B cell (primary cell): ENCODE measurements around the gene MAL. TPM values are rescaled to one million over a fixed set of nuclear protein-coding genes. Genes with fewer than 3 reads are reported as not detected.

ENCODE experiments used
- ATAC-seq: fragments of 200-7000 bp; cut with Tn5 transposase; one replicate; pipeline ENCODE4 v1.10.0; 2021; ENCODE audit warnings: low read depth, mild to moderate bottlenecking, moderate number of reproducible peaks, moderate library complexity
- CTCF ChIA-PET: fragments of 350-600 bp; sonication (Branson Sonifier 250); formaldehyde crosslinking; loops from one replicate; lab custom pipeline; 2021; ENCODE audit warnings: antibody characterized with exemption, inconsistent platforms; lab: Charles Lee
- POLR2A ChIA-PET: fragments of 350-600 bp; sonication (Branson Sonifier 250); formaldehyde crosslinking; loops from one replicate; lab custom pipeline; 2021; ENCODE audit warnings: antibody characterized with exemption; lab: Charles Lee
- DNase-seq: peaks from one replicate; pipeline ENCODE4 v3.0.0; 2013
- H2AFZ ChIP-seq: 2 replicates; pipeline ENCODE4 v1.6.1; 2012; ENCODE audit warnings: mild to moderate bottlenecking, low read depth, low read length; ENCODE audit not compliant: insufficient read depth, poor library complexity, severe bottlenecking
- H3K27ac ChIP-seq, 2 donors: 1 replicate in 1 of 2; 2 replicates in 1 of 2; pipeline ENCODE4 v1.5.1; 2012 to 2013; ENCODE audit warnings: low read length in 2 of 2, mild to moderate bottlenecking in 2 of 2, moderate library complexity in 1 of 2
- H3K27me3 ChIP-seq, 4 experiments: fragments of 200-600 bp in 1 of 4; sonication (generic) in 1 of 4; replicated peaks in 1 of 4; 1 replicate in 2 of 4; 2 replicates in 2 of 4; pipeline versions ENCODE4 v1.6.1 to v1.7.0; 2013 to 2016; ENCODE audit warnings: low read length in 3 of 4, mild to moderate bottlenecking in 2 of 4, mixed read lengths in 1 of 4, moderate library complexity in 1 of 4; ENCODE audit not compliant: insufficient read depth in 4 of 4, control insufficient read depth in 3 of 4; ENCODE audit errors: control extremely low read depth in 1 of 4
- H3K36me3 ChIP-seq, 2 experiments: replicated peaks in 1 of 2; 1 replicate in 1 of 2; 2 replicates in 1 of 2; pipeline versions ENCODE4 v1.6.1 to v1.7.1; 2013; ENCODE audit warnings: low read length in 1 of 2; ENCODE audit not compliant: insufficient read depth in 2 of 2, control insufficient read depth in 1 of 2; ENCODE audit errors: control extremely low read depth in 1 of 2, extremely low read depth in 1 of 2
- H3K4me1 ChIP-seq, 2 donors: fragments of 200-600 bp in 1 of 2; sonication (generic) in 1 of 2; 1 replicate in 1 of 2; 2 replicates in 1 of 2; pipeline versions ENCODE4 v1.5.1 to v1.6.1; 2013 to 2017; ENCODE audit warnings: low read length in 2 of 2; ENCODE audit not compliant: control insufficient read depth in 2 of 2, insufficient read depth in 2 of 2
- H3K4me2 ChIP-seq: replicated peaks from 2 replicates; pipeline ENCODE3; 2012; ENCODE audit warnings: mild to moderate bottlenecking, low read depth, low read length; ENCODE audit not compliant: poor library complexity, severe bottlenecking
- H3K4me3 ChIP-seq, 5 experiments: fragments of 200-600 bp in 1 of 5; sonication (generic) in 1 of 5; 1 replicate in 3 of 5; 2 replicates in 2 of 5; pipeline versions ENCODE4 v1.5.1 to v1.7.0; 2011 to 2016; ENCODE audit warnings: low read length in 4 of 5, mild to moderate bottlenecking in 4 of 5, low read depth in 2 of 5, control low read depth in 1 of 5, moderate library complexity in 1 of 5; ENCODE audit not compliant: insufficient read depth in 1 of 5; ENCODE audit errors: control extremely low read depth in 1 of 5, extremely low read depth in 1 of 5
- H3K79me2 ChIP-seq: fragments of 200-600 bp; sonication (generic); one replicate; pipeline ENCODE4 v1.6.0; 2016; ENCODE audit warnings: low read length; ENCODE audit not compliant: control insufficient read depth, insufficient read depth
- H3K9ac ChIP-seq: fragments of 200-600 bp; sonication (generic); 2 replicates; pipeline ENCODE4 v1.6.1; 2017; ENCODE audit warnings: mild to moderate bottlenecking, low read length, moderate library complexity
- H3K9me3 ChIP-seq, 3 donors: one replicate each; pipeline versions ENCODE4 v1.6.1 to v1.7.1; 2013; ENCODE audit warnings: low read length in 2 of 3; ENCODE audit not compliant: control insufficient read depth in 2 of 3, insufficient read depth in 1 of 3; ENCODE audit errors: control extremely low read depth in 1 of 3
- H4K20me1 ChIP-seq: 2 replicates; pipeline ENCODE4 v1.6.0; 2012; ENCODE audit warnings: mild to moderate bottlenecking, low read length; ENCODE audit not compliant: insufficient read depth, control insufficient read depth, poor library complexity, severe bottlenecking
- H3K27ac Mint-ChIP-seq: one replicate; pipeline ENCODE4 v1.8.0; 2021; ENCODE audit warnings: mixed read lengths
- H3K27me3 Mint-ChIP-seq: one replicate; pipeline ENCODE4 v1.8.0; 2021; ENCODE audit warnings: mixed read lengths
- H3K4me1 Mint-ChIP-seq: one replicate; pipeline ENCODE4 v1.8.0; 2021; ENCODE audit warnings: mixed read lengths
- H3K4me3 Mint-ChIP-seq: one replicate; pipeline ENCODE4 v1.8.0; 2021; ENCODE audit warnings: mixed read lengths
- H3K9me3 Mint-ChIP-seq: one replicate; pipeline ENCODE4 v1.8.0; 2022; ENCODE audit warnings: mixed read lengths; ENCODE audit not compliant: insufficient read depth
- CTCF ChIP-seq: fragments of 200-600 bp; IDR thresholded peaks from one replicate; pipeline ENCODE4 v1.8.0; 2022; ENCODE audit warnings: antibody characterized with exemption, mild to moderate bottlenecking
- EZH2 ChIP-seq: IDR thresholded peaks from 2 replicates; pipeline ENCODE4 v1.6.1; 2012; ENCODE audit warnings: borderline replicate concordance, low read depth, mild to moderate bottlenecking, moderate library complexity, low read length; ENCODE audit not compliant: insufficient read depth, poor library complexity, severe bottlenecking
- WGBS: methylation state at CpG from one replicate; pipeline ENCODE4 v1.1.5; 2013; ENCODE audit warnings: missing lambda C conversion rate; ENCODE audit not compliant: insufficient coverage; 5-methylcytosine and 5-hydroxymethylcytosine counted together
- intact Hi-C: fragments of 100-400 bp; cut with micrococcal nuclease; formaldehyde crosslinking; loops from one replicate; pipeline ENCODE4 v1.10.0; 2022
- polyA plus RNA-seq: library from polyadenylated mRNA; depleted of rRNA; stranded (reverse); fragments of >200 nt; gene quantifications from 2 replicates; pipeline ENCODE4 v1.2.3, GENCODE V29; 2012
- total RNA-seq, 2 donors: library from RNA; stranded (reverse); fragments of 120-200 nt in 1 of 2; gene quantifications; 1 replicate in 1 of 2; 2 replicates in 1 of 2; pipeline versions ENCODE4 v1.2.3 to v1.2.4, GENCODE V29; 2013 to 2022

The MAL gene
- total and polyA plus RNA-seq, 2 donors (not counting 1 experiment from before 2014, with no cell fraction given): 0.74 to 3.0 TPM

GRCh38 chr2:95036596-95037383 lies 11.3 kb downstream of the MAL start:
- H3K4me3 ChIP-seq: no peak overlapping the region
- peaks cover 0 to 6% (median 0%) of the 10 kb centered on the region in 4 experiments for H3K27me3 ChIP-seq
- no peaks in the 10 kb centered on the region for H3K9me3 ChIP-seq
- ChIA-PET POLR2A (no interaction called here), CTCF (no interaction called here)
- H3K4me1 ChIP-seq: no peaks in the 10 kb centered on the region
- no peak for ATAC-seq
- peaks cover 22% of the 10 kb centered on the region for H3K9me3 Mint-ChIP-seq
- DNase-seq: no peak
- no peak overlapping the region for H3K27ac Mint-ChIP-seq
- H3K27ac ChIP-seq: no peak overlapping the region
- no peak overlapping the region for H2AFZ ChIP-seq
- H3K79me2 ChIP-seq: no peaks in the 10 kb centered on the region
- intact Hi-C loops: no loop called here
- H3K27me3 Mint-ChIP-seq: peaks cover 11% of the 10 kb centered on the region
- H3K9ac ChIP-seq: no peak overlapping the region
- H4K20me1 ChIP-seq: no peaks in the 10 kb centered on the region
- no peaks in the 10 kb centered on the region for H3K36me3 ChIP-seq
- H3K4me2 ChIP-seq: no peak overlapping the region
- no peaks in the 10 kb centered on the region for H3K4me1 Mint-ChIP-seq
- H3K4me3 Mint-ChIP-seq: no peak overlapping the region
- TF ChIP-seq CTCF: no peak
- no peak for TF ChIP-seq EZH2
- 94% methylated on average over 3 of the region's 3 CpGs for WGBS

- H3K27ac Mint-ChIP-seq: no peak overlapping the region
- CTCF ChIA-PET: no interaction called here
- H3K9ac ChIP-seq: no peak overlapping the region
- no peaks in the 10 kb centered on the region for H3K36me3 ChIP-seq
- no peak overlapping the region for H3K4me2 ChIP-seq
- peaks cover 12% of the 10 kb centered on the region for H3K27me3 Mint-ChIP-seq
- H3K27me3 ChIP-seq: peaks cover 0 to 2% (median 0%) of the 10 kb centered on the region in 4 experiments
- no peaks in the 10 kb centered on the region for H3K79me2 ChIP-seq
- H3K4me1 Mint-ChIP-seq: no peaks in the 10 kb centered on the region
- H3K4me3 ChIP-seq: no peak overlapping the region
- ATAC-seq (no peak), DNase-seq (no peak)
- H3K9me3 Mint-ChIP-seq: peaks cover 22% of the 10 kb centered on the region
- no peaks in the 10 kb centered on the region for H3K9me3 ChIP-seq
- no peak overlapping the region for H3K27ac ChIP-seq
- no peak overlapping the region for H2AFZ ChIP-seq
- intact Hi-C loops: no loop called here
- POLR2A ChIA-PET: no interaction called here
- WGBS: 96% methylated on average over 2 of the region's 2 CpGs
- TF ChIP-seq CTCF: no peak
- TF ChIP-seq EZH2: no peak
- no peak overlapping the region for H3K4me3 Mint-ChIP-seq
- H3K4me1 ChIP-seq: no peaks in the 10 kb centered on the region
- no peaks in the 10 kb centered on the region for H4K20me1 ChIP-seq
Observed at GRCh38 chr2:95037384-95037839, 11.9 kb downstream of the MAL start.
